Pancreas (tissue), 10 donors: ENCODE results near the gene MUC5B. TPM values are rescaled to one million over a fixed set of nuclear protein-coding genes. Genes with fewer than 3 reads are reported as not detected.

Source experiments
- ATAC-seq, 4 donors: fragments of 200-7000 bp; cut with Tn5 transposase; one replicate each; pipeline versions ENCODE4 v1.8.0 to v1.9.1; 2020; ENCODE audit warnings: mild to moderate bottlenecking in 4 of 4, moderate library complexity in 4 of 4
- DNase-seq, 6 donors: peaks; one replicate each; pipeline ENCODE4 v3.0.0-alpha.2; 2020
- FAIRE-seq: peaks from 2 replicates; lab custom pipeline; 2012; peaks lifted over from hg19 to GRCh38; lab: Jason Lieb, UNC
- H3K27ac ChIP-seq, 4 donors: fragments of 200-600 bp; sonication (generic); 1 replicate in 3 of 4; 2 replicates in 1 of 4; pipeline versions ENCODE4 v1.5.0 to v1.8.0; 2020
- H3K27me3 ChIP-seq, 4 donors: fragments of 200-600 bp; one replicate each; pipeline ENCODE4 v1.8.0; 2021
- H3K36me3 ChIP-seq, 3 donors: fragments of 200-600 bp; sonication (generic) in 1 of 3; one replicate each; pipeline versions ENCODE4 v1.5.0 to v1.8.0; 2020 to 2021
- H3K4me1 ChIP-seq, 3 donors: fragments of 200-600 bp; one replicate each; pipeline ENCODE4 v1.8.0; 2021
- H3K4me3 ChIP-seq, 4 donors: fragments of 200-600 bp; sonication (generic) in 2 of 4; one replicate each; pipeline versions ENCODE4 v1.5.0 to v1.8.0; 2020 to 2021
- H3K9me3 ChIP-seq, 4 donors: fragments of 200-600 bp; one replicate each; pipeline ENCODE4 v1.8.0; 2021
- CTCF ChIP-seq, 4 donors: fragments of 200-600 bp; sonication (generic) in 3 of 4; IDR thresholded peaks; one replicate each; pipeline versions ENCODE4 v1.5.0 to v1.8.0; 2021; ENCODE audit warnings: antibody characterized with exemption in 4 of 4
- WGBS, 2 donors: extraction: QIAGEN DNeasy Blood & Tissue Kit; methylation state at CpG; one replicate each; pipeline ENCODE4 v1.1.7; 2013; 5-methylcytosine and 5-hydroxymethylcytosine counted together
- intact Hi-C, 3 donors: fragments of 100-400 bp; cut with DNase I; formaldehyde crosslinking; loops; one replicate each; pipeline versions ENCODE4 v1.11.1 to v1.14.2; 2022
- polyA plus RNA-seq, 2 donors: library from polyadenylated mRNA; stranded (reverse); fragments of 200-250 nt; gene quantifications; one replicate each; pipeline ENCODE4 v1.2.3, GENCODE V29; 2013
- total RNA-seq, 6 donors: library from RNA; stranded (reverse); fragmentation: NEBNext Ultra II Directional in 4 of 6; extraction: Animal tissue kit (Norgen Biotek cat#: 25700) in 4 of 6; gene quantifications; one replicate each; pipeline versions ENCODE4 v1.2.1 to v1.2.4, GENCODE V29; 2021 to 2023
- donor health status: healthy with polysubstance abuse.
- donor health status: DM: no; HTN: no; CAD: no; lungs with moderate emphysema.
- donor health status: DM: no; HTN: no; CAD: no.
- donor health status: control.
- donor health status: control.
- donor health status: Bipolar disorder and iron deficiency.
- donor health status: DM: yes; HTN: yes; CAD: no.
- donor health status: DM: no; HTN: no; CAD: no.
- donor health status: DM: no; HTN: no; CAD: no.
- donor health status: DM: yes; HTN: yes; CAD: no.

Gene MUC5B
- total and polyA plus RNA-seq, 8 donors: 5.1 to 65.4 (median 15.1) TPM

GRCh38 chr11:1300569-1301187 lies 77.8 kb downstream of the MUC5B start:
- Histone ChIP-seq H3K9me3 (no peaks in the 10 kb centered on the region), H3K27ac (peak overlapping the region; percentile 58 to 79 (median 68)), H3K4me1 (peaks cover 70 to 87% (median 85%) of the 10 kb centered on the region in 3 donors), H3K4me3 (no peak overlapping the region), H3K36me3 (no peaks in the 10 kb centered on the region), H3K27me3 (no peaks in the 10 kb centered on the region)
- intact Hi-C loops: no loop called here
- TF ChIP-seq CTCF (IDR thresholded peaks at IDR 0.05): no peak
- FAIRE-seq: no peak
- WGBS, 2 donors: 37 to 44% methylated on average over 28 of the region's 28 CpGs
- ATAC-seq: peak; percentile 31 to 56 (median 40)
- DNase-seq: peak; percentile 53 to 91 (median 82)

- TF ChIP-seq CTCF (IDR thresholded peaks at IDR 0.05): no peak
- no peaks in the 10 kb centered on the region for H3K36me3 ChIP-seq
- ATAC-seq (no peak), DNase-seq (peak in 2 of 6 donors; percentile 12 to 40), FAIRE-seq (no peak)
- 84 to 88% methylated on average over 22 of the region's 22 CpGs for WGBS, 2 donors
- peaks cover 75 to 94% (median 93%) of the 10 kb centered on the region in 3 donors for H3K4me1 ChIP-seq
- intact Hi-C loops: no loop called here
- no peaks in the 10 kb centered on the region for H3K9me3 ChIP-seq
- no peaks in the 10 kb centered on the region for H3K27me3 ChIP-seq
- H3K27ac ChIP-seq: peak overlapping the region; percentile 58 to 82 (median 74)
- no peak overlapping the region for H3K4me3 ChIP-seq
Observed at GRCh38 chr11:1301220-1302000, 78.5 kb downstream of the MUC5B start.

GRCh38 chr11:1302041-1302460 lies 79.2 kb downstream of the MUC5B start:
- no peak for FAIRE-seq
- WGBS, 2 donors: 33 to 52% methylated on average over 13 of the region's 13 CpGs
- Histone ChIP-seq H3K36me3 (no peaks in the 10 kb centered on the region), H3K9me3 (no peaks in the 10 kb centered on the region), H3K27me3 (no peaks in the 10 kb centered on the region), H3K4me1 (peaks cover 79 to 97% (median 93%) of the 10 kb centered on the region in 3 donors), H3K27ac (peak overlapping the region; percentile 58 to 87 (median 76)), H3K4me3 (no peak overlapping the region)
- no peak for TF ChIP-seq CTCF (IDR thresholded peaks at IDR 0.05)
- no peak for ATAC-seq
- peak in 4 of 6 donors; percentile 34 to 74 (median 59) for DNase-seq
- intact Hi-C loops: no loop called here

- Histone ChIP-seq H3K4me3 (peak overlapping the region in 2 of 4 donors; percentile 1 to 3), H3K27ac (peak overlapping the region; percentile 58 to 87 (median 76)), H3K36me3 (no peaks in the 10 kb centered on the region), H3K9me3 (no peaks in the 10 kb centered on the region), H3K4me1 (peaks cover 78 to 97% (median 88%) of the 10 kb centered on the region in 3 donors), H3K27me3 (no peaks in the 10 kb centered on the region)
- no peak for FAIRE-seq
- intact Hi-C loops: no loop called here
- ATAC-seq: peak in 3 of 4 donors; percentile 6 to 12 (median 8)
- no peak for TF ChIP-seq CTCF (IDR thresholded peaks at IDR 0.05)
- DNase-seq: peak in 5 of 6 donors; percentile 55 to 84 (median 60)
- WGBS, 2 donors: 13 to 16% methylated on average over 17 of the region's 17 CpGs
Observed at GRCh38 chr11:1302461-1303125, 79.7 kb downstream of the MUC5B start.
